NCI-H446 (cell line): ENCODE data around the gene NCAPD2.
"Not testable (repeated sequence)": the region's sequence is repeated elsewhere in the genome, so short reads cannot be mapped to it uniquely, and the experiment has no call there.

Experiments used
- DNase-seq, 2 experiments: peaks; one replicate each; lab custom pipeline; 2025; lab: John Stamatoyannopoulos, UW

Gene NCAPD2

DNA sequence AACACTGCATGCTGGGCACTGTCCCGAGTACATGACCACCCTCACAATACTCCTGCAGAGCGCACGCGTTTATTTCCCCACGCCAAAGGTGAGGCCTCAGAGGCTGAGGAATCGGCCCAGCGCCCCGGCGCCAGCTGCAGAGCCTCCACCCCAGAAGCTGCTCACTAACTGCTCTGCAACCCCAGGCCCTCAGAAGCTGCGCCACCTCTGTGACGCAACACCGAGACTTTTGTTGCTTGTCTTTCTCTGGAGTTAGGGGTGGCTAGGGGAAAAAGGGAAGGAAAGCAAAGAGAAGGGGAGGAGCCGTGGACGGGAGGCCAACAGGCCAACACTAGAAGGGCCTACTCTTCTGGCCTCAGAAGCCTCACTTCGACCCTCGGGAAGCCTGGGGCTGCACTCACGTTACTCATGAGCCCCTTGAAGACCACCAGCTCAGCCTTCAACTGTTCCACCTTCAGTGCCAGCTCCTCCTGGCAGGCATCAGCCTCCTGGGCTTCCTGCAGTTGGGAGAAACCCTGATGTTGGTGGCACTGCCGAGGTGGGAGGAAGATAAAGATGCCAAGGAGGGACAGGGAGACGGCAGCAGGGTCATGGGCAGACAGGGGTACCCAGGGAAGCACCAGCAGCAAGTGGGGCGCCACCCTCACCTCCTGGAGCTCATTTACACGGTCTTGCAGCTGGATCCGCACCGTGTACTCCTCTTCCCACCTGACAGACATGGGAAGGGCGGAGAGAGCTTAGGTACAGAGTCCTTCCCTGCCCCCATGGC, 56.6 kb downstream of the NCAPD2 start:
- no peak for DNase-seq

DNA sequence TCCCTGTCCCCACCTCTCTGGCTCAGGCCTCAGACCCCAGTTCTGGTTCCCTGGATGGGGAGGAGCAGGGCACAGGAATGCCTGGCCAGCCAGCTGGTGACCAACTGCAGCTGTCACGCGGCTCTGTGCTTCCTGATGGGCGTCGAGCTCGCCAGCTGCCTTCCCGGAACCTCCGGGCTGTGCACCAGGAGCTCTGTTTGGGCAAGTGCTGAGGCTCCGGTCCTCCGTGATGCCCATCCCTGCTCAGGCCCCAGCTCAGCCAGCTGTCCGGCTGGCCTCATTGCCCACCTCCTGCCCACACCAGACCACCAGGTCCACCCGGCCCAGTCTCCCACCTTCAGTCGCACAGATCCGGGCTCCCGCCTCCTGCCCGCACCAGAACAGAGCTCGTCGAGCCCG, 57.2 kb downstream of the NCAPD2 start:
- DNase-seq: no peak

DNA sequence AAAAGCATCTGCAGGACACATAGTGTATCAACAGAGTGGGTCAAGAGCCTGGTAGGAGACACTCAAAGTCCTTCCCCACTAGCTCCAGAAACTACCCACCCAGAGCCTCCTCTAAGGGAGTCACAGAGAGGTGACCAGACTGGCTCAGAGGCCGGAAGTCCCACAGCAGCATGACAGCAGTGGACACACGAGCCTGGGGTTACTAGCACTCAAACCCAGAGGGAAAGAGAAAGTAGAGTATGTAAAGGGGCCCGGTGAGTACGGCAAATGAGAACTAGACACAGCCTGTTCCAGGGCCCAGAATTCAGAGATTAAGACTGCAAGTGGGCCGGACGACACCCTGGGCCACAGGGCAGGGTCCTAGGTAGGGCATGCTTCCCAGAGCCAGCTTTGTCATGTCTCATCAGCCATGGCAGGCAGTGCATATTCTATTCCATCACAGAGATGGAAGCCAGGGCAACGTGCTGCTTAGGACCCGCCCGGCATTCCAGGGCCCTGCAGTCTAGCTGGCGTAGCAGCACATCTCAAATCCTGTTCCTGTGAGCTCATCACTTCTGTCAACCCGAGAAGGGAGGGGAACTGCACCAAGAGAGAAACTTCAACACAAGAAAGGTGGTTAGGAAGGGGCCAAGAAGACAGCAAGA, 57.7 kb downstream of the NCAPD2 start:
- no peak for DNase-seq

DNA sequence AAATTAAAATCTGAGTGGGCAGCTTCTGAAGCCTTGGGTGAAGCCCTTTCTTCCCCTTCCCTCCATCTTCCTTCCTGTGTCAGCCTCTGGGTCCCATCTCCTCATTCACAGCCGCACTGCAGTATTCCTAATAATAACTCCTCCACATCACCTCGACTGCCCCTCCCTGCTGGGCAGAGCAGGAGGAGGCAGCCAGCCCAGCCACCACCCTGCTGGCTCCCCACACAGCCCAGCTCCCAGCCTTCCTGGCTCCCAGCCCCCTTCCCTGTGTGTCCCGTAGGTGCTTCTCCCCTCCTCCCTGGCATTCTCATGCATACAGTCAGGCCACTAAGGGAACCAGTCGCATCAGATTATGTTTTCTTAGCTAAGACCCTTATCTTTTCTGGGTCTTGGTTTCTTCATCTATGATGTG, 58.2 kb downstream of the NCAPD2 start:
- no peak for DNase-seq

- peak in 1 of 2 experiments; percentile 52 for DNase-seq
Observed at GRCh38 chr12:6553051-6553868, 59.4 kb downstream of the NCAPD2 start.

DNA sequence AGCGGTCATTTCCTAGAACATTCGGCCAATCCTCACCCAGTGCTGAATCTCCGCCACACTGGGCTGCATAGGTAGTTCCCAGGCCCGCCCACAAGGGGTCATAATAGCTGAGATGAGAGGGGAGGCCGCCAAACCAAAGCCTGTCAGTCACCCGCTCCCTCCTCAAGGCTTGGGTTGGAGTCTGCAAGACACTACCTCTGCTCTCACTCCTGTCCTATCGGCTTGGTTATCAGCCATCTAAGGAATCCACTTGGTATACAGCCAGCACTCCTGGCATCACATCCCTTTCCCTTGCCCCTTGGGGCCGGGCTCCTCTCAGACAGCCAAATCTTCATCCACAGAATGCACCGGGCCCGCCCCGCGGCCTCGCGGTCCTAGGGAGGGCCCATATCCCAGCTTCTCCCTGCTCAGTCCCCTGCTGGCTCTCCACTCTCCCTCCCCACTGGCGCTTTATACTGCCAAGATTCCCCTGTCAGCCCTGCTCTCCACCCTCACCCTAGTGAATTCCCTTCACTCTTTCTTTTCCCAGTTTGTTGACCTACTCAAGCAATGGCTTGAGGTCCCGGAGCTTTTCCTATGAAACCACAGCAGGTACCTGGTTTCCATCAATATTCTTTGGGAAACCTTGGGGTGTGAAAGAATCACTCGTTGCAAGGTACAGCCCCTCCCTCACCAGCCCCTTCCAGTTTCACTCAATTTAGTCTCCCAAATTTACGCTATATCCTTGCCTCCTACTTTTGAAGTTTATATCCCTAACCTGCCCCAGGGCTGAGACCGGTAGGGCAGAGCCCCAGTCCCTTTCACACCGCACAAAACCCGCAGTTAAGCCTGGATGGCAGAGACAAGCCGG, 60.5 kb downstream of the NCAPD2 start:
- peak in 1 of 2 experiments; percentile 57 for DNase-seq

GRCh38 chr12:6555018-6555691, 61.3 kb downstream of the NCAPD2 start:
- DNase-seq: no peak

GRCh38 chr12:6556496-6556817, 62.6 kb downstream of the NCAPD2 start:
- DNase-seq: not testable (repeated sequence)

GRCh38 chr12:6556857-6557256, 63.0 kb downstream of the NCAPD2 start:
- DNase-seq: no peak

GRCh38 chr12:6558014-6558760, 64.3 kb downstream of the NCAPD2 start:
- DNase-seq: peak in 1 of 2 experiments; percentile 20

DNA sequence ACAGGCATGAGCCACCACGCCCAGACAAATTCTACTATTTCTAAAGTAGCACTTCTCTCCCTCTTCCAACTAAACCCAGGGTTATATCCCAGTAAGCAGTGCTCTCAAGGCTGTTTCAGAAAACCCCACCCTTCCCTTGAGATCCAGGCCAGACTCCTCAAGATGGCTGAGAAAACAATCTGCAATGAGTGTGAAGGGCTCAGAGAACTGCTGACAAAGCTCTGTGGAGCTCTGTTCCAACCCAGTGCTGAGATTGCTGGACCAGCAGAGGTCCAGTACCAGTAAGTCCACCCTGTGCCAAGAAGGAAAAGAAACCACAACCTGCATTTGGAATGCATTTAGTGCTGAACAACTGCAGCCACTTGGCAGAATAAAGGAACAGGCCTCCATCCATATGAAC, 65.6 kb downstream of the NCAPD2 start:
- no peak for DNase-seq

- no peak for DNase-seq
Observed at GRCh38 chr12:6560501-6561205, 66.8 kb downstream of the NCAPD2 start.

- DNase-seq: no peak
Observed at GRCh38 chr12:6562881-6563280, 69.0 kb downstream of the NCAPD2 start.

- DNase-seq: peak in 1 of 2 experiments; percentile 55
Observed at GRCh38 chr12:6563448-6564050, 69.6 kb downstream of the NCAPD2 start.

DNA sequence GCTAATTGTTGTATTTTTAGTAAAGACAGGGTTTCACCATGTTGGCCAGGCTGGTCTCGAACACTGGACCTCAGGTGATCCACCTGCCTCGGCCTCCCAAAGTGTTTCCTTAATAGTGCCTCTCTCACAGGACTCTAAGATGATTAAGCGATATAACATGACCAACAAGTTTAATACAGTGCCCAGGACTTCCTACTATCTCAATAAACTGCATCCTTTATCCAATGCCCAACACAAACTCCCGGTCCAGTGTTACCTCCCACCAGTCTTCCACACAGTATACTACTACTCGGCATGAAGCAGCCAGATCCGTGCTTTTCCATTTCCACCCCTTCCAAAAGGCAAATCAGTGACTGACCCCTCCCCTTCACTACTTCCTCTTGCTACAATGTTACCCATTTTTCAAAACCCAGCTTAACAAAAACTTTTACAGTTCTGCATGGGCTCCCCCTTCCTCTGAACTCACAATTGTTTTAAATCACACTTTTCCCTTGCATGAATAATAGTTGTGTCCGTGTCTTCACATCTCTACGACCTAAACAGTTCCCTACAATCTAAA, 73.3 kb downstream of the NCAPD2 start:
- no peak for DNase-seq

- no peak for DNase-seq
Observed at GRCh38 chr12:6569312-6569711, 75.4 kb downstream of the NCAPD2 start.

- DNase-seq: no peak
Observed at GRCh38 chr12:6569786-6570185, 75.9 kb downstream of the NCAPD2 start.

GRCh38 chr12:6570264-6570887, 76.5 kb downstream of the NCAPD2 start:
- peak; percentile 10 to 53 for DNase-seq

DNA sequence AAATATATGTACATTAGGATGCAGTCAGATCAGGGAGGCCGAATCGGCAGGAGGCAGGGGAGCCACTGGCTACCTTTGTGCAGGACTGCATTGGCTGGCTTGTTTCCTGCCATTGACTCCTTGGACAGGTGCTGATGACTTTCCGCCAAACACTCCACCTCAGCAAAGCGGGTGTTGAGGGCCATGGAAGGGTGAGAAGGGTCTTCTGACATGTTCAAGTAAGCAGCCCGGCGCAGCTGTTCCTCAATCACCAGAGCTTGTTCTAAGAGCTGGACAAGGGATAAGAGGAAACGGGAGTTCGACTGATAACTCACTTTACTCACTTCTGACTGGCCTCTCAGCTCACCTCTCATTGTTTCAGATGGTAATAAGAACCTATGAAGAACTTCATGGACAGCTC, 79.1 kb downstream of the NCAPD2 start:
- DNase-seq: no peak
